Right lobe of liver (tissue), 4 donors: Measurements from ENCODE around the gene SOX18.

Experiments
- POLR2A ChIP-seq: fragments of 450-650 bp; IDR thresholded peaks from one replicate; pipeline ENCODE4 v1.6.1; 2017; ENCODE audit warnings: antibody characterized with exemption, mild to moderate bottlenecking
- TF ChIP-seq, protein P1 (sequence below), 4 donors: fragments of 200-600 bp in 3 of 4; fragments of 450-650 bp in 1 of 4; IDR thresholded peaks; one replicate each; pipeline versions ENCODE4 v1.5.1 to v1.8.0; 2016 to 2022; ENCODE audit warnings: antibody characterized with exemption in 4 of 4, mild to moderate bottlenecking in 2 of 4
- donor health status: DM: no; HTN: no; CAD: no.
- donor health status: DM: no; HTN: no; CAD: no.
- donor health status: DM: no; HTN: yes; CAD: no.

DNA sequence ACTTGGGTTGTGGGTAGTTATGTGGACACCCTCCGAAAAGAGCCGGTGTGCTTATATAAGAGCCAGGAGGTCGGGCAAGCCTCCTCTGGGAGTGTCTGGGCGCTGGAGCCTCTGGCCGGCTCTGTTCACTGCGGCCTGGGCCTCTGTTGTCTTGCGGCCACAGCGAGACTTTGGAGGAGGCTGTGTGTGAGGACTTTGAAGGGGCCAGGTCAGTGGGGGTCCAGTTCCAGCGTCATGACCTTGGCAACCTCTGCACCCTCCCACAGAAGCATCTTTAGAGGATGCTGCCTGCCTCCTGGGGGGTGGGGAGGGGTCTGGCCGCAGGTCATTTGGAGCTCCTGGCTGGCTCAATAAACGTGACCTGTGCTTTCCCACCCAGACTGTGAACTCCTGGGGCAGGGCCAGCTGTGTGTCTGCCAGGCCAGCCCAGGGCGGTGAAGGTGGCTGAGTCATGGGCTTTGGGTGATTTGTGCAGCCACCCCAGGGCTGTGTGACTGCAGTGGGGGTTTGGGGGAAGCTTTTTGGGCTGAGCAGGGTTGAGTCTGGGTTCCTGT is 14.8 kb upstream of the SOX18 start:
- TF ChIP-seq POLR2A, result peak; percentile 19
- TF ChIP-seq, protein P1, sequence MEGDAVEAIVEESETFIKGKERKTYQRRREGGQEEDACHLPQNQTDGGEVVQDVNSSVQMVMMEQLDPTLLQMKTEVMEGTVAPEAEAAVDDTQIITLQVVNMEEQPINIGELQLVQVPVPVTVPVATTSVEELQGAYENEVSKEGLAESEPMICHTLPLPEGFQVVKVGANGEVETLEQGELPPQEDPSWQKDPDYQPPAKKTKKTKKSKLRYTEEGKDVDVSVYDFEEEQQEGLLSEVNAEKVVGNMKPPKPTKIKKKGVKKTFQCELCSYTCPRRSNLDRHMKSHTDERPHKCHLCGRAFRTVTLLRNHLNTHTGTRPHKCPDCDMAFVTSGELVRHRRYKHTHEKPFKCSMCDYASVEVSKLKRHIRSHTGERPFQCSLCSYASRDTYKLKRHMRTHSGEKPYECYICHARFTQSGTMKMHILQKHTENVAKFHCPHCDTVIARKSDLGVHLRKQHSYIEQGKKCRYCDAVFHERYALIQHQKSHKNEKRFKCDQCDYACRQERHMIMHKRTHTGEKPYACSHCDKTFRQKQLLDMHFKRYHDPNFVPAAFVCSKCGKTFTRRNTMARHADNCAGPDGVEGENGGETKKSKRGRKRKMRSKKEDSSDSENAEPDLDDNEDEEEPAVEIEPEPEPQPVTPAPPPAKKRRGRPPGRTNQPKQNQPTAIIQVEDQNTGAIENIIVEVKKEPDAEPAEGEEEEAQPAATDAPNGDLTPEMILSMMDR (IDR thresholded peaks at IDR 0.05), result no peak
